K562 (cell line): ENCODE results near the gene MICU1. TPM values are rescaled to one million over a fixed set of nuclear protein-coding genes. Genes with fewer than 3 reads are reported as not detected.

Experiments
- ATF4 ChIP-seq: fragments of 450-650 bp; formaldehyde crosslinking; IDR thresholded peaks from 2 replicates; pipeline ENCODE4 v1.4.0; 2022; ENCODE audit warnings: mild to moderate bottlenecking, moderate library complexity
- ETS2 ChIP-seq: IDR thresholded peaks from 2 replicates; pipeline ENCODE4 v1.6.1; 2016; ENCODE audit warnings: borderline replicate concordance, missing genetic modification characterization, mild to moderate bottlenecking, moderate library complexity, missing compliant biosample characterization; ENCODE audit not compliant: poor library complexity, severe bottlenecking
- FOXK2 ChIP-seq, 2 experiments: fragments of 450-650 bp; IDR thresholded peaks in 1 of 2; conservative IDR thresholded peaks in 1 of 2; 2 replicates each; pipeline ENCODE4 v1.6.1; 2016; ENCODE audit warnings: low read depth in 2 of 2, mild to moderate bottlenecking in 1 of 2
- GTF2A2 ChIP-seq: IDR thresholded peaks from 2 replicates; pipeline ENCODE4 v1.6.1; 2016; ENCODE audit warnings: mild to moderate bottlenecking, missing genetic modification characterization, missing compliant biosample characterization
- KHSRP ChIP-seq: fragments of 450-650 bp; IDR thresholded peaks from 2 replicates; pipeline ENCODE4 v1.6.1; 2017
- MECOM ChIP-seq: fragments of 250-450 bp; sonication (Bioruptor Pico); IDR thresholded peaks from 2 replicates; pipeline ENCODE4 v1.8.0; 2022; ENCODE audit warnings: inconsistent platforms
- NFYB ChIP-seq: IDR thresholded peaks from 2 replicates; pipeline ENCODE4 v1.6.1; 2011; ENCODE audit warnings: mild to moderate bottlenecking, moderate library complexity; ENCODE audit not compliant: insufficient read length; ENCODE audit errors: extremely low read depth
- PHB ChIP-seq: fragments of 250-450 bp; sonication (Bioruptor Pico); IDR thresholded peaks from 2 replicates; pipeline ENCODE4 v1.5.0; 2021
- RUNX1 ChIP-seq: sonication (generic); IDR thresholded peaks from 2 replicates; pipeline ENCODE4 v1.6.1; 2016; ENCODE audit warnings: antibody characterized with exemption, low read depth
- SMAD3 ChIP-seq: fragments of 450-650 bp; formaldehyde crosslinking; conservative IDR thresholded peaks from 2 replicates; pipeline ENCODE4 v1.4.0; 2020; ENCODE audit warnings: mild to moderate bottlenecking
- U2AF2 ChIP-seq: fragments of 200-400 bp; formaldehyde crosslinking; optimal IDR thresholded peaks from 2 replicates; pipeline ENCODE3; 2017; ENCODE audit warnings: low read depth, mild to moderate bottlenecking, low read length
- ZNF140 ChIP-seq: fragments of 250-450 bp; sonication (Bioruptor Pico); IDR thresholded peaks from 2 replicates; pipeline ENCODE4 v1.8.0; 2021; ENCODE audit warnings: moderate library complexity, mild to moderate bottlenecking, inconsistent platforms
- ZNF23 ChIP-seq: fragments of 250-450 bp; sonication (Bioruptor Pico); IDR thresholded peaks from 2 replicates; pipeline ENCODE4 v1.4.0; 2020; ENCODE audit warnings: mild to moderate bottlenecking
- ZNF449 ChIP-seq: fragments of 250-450 bp; sonication (Bioruptor Pico); IDR thresholded peaks from 2 replicates; pipeline ENCODE4 v1.8.0; 2022; ENCODE audit warnings: moderate library complexity, mild to moderate bottlenecking, inconsistent platforms
- ZNF785 ChIP-seq: fragments of 250-450 bp; sonication (Bioruptor Pico); IDR thresholded peaks from 2 replicates; pipeline ENCODE4 v1.4.0; 2020; ENCODE audit warnings: mild to moderate bottlenecking
- polyA plus RNA-seq, 8 experiments: library from polyadenylated mRNA; depleted of rRNA in 4 of 8; stranded (reverse) in 5 of 8; unstranded in 3 of 8; fragments of >200 nt; fragmentation: Nextera tagmentation in 2 of 8; fragmentation: Illumina TruSeq in 1 of 8; extraction: Ambion mirVana in 2 of 8; extraction: Trizol in 1 of 8; gene quantifications; 2 replicates each; pipeline versions ENCODE4 v1.2.1 to v1.2.3, GENCODE V29; 2011 to 2014; ENCODE audit warnings: inconsistent platforms in 1 of 8, missing spikeins in 1 of 8
- total RNA-seq, 7 experiments: library from RNA; depleted of rRNA in 6 of 7; stranded (reverse); fragments of >200 nt in 6 of 7; fragmentation: Illumina TruSeq in 2 of 7; extraction: Trizol in 2 of 7; gene quantifications; 2 replicates each; pipeline versions ENCODE4 v1.2.1 to v1.2.3, GENCODE V29; 2011 to 2021; ENCODE audit warnings: low replicate concordance in 1 of 7
- TF ChIP-seq, protein P1 (sequence below), 2 experiments: fragments of 450-650 bp in 1 of 2; sonication (generic) in 1 of 2; formaldehyde crosslinking in 1 of 2; IDR thresholded peaks; 2 replicates each; pipeline versions ENCODE4 v1.7.1 to v1.9.0; 2016 to 2022; ENCODE audit warnings: inconsistent platforms in 1 of 2, mild to moderate bottlenecking in 1 of 2, missing genetic modification reagents in 1 of 2

Gene MICU1
- total and polyA plus RNA-seq, 9 of the 15 experiments (the other 6 are each of a cell fraction or from before 2014, with no cell fraction given), result 29.3 to 76.8 (median 48.4) TPM

DNA sequence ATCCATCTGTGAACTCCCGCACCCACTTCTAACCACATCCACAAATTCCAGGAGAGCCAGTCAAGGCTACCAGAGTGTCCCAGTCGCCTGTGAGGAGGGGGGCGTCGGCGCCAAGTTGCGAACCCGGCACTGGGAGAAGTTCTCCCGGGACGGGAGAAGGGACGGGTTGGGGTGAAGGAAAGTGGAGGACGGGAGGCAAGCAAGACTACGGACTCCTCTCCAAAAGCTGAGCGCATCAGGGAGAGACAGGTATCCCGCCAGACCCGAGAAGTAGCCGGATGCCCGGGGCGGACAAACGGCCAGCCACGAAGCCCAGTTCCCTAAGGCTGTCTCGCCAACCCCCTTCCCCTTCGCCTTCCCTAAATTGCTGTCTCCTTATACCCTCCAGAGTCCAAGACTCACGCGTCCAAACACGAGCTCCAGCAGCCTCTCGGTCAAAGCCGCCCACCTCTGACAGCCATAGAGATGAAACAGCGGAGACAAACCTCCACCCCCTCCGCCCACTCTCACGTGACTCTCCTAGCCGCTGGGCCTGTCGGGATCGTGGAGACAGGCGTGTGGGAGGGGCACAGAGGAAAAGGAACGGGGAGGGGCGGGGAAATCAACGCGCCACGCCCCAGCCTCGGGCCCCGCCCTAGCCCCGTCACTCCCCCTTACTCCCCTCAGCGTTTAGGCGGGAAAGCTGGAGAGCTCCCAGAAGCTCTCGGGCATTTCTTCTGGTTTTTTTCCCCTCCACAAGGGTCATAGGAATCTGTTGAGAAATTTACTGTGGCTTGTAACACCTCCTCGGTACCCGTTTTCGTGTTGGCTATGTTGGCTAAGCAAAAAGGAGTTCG lies at the start of gene MICU1 (continued):
- TF ChIP-seq, protein P1, sequence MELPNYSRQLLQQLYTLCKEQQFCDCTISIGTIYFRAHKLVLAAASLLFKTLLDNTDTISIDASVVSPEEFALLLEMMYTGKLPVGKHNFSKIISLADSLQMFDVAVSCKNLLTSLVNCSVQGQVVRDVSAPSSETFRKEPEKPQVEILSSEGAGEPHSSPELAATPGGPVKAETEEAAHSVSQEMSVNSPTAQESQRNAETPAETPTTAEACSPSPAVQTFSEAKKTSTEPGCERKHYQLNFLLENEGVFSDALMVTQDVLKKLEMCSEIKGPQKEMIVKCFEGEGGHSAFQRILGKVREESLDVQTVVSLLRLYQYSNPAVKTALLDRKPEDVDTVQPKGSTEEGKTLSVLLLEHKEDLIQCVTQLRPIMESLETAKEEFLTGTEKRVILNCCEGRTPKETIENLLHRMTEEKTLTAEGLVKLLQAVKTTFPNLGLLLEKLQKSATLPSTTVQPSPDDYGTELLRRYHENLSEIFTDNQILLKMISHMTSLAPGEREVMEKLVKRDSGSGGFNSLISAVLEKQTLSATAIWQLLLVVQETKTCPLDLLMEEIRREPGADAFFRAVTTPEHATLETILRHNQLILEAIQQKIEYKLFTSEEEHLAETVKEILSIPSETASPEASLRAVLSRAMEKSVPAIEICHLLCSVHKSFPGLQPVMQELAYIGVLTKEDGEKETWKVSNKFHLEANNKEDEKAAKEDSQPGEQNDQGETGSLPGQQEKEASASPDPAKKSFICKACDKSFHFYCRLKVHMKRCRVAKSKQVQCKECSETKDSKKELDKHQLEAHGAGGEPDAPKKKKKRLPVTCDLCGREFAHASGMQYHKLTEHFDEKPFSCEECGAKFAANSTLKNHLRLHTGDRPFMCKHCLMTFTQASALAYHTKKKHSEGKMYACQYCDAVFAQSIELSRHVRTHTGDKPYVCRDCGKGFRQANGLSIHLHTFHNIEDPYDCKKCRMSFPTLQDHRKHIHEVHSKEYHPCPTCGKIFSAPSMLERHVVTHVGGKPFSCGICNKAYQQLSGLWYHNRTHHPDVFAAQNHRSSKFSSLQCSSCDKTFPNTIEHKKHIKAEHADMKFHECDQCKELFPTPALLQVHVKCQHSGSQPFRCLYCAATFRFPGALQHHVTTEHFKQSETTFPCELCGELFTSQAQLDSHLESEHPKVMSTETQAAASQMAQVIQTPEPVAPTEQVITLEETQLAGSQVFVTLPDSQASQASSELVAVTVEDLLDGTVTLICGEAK (IDR thresholded peaks at IDR 0.05), result no peak
- TF ChIP-seq, protein P1 (CRISPR knock-in tag; IDR thresholded peaks at IDR 0.05), result no peak
- TF ChIP-seq GTF2A2 (no peak), MECOM (CRISPR knock-in tag) (0 out of 2 replicates have a peak, but pooled peaks have one; percentile 22), ZNF449 (CRISPR knock-in tag) (no peak), FOXK2 (conservative IDR thresholded peaks at IDR 0.05 in 1 of 2, IDR thresholded peaks at IDR 0.05 in 1 of 2; ENCODE audit: low read depth in 2 of 2) (peak; percentile 85 to 90), PHB (CRISPR knock-in tag) (no peak), U2AF2 (no peak), ATF4 (CRISPR knock-in tag) (no peak), ZNF785 (CRISPR knock-in tag) (no peak), ETS2 (tag) (no peak), ZNF140 (no peak), RUNX1 (no peak), KHSRP (no peak), NFYB (no peak), SMAD3 (CRISPR knock-in tag) (no peak; the same call in 1 of the 2 replicates), ZNF23 (CRISPR knock-in tag) (no peak)
